HG03103 (cell line): ENCODE measurements around the gene PIGC.

Experiments
- ATAC-seq: cut with Tn5 transposase; IDR thresholded peaks from one replicate; pipeline ENCODE4 v1.9.1; 2021; ENCODE audit warnings: low read depth; ENCODE audit not compliant: unreplicated experiment

The PIGC gene

DNA sequence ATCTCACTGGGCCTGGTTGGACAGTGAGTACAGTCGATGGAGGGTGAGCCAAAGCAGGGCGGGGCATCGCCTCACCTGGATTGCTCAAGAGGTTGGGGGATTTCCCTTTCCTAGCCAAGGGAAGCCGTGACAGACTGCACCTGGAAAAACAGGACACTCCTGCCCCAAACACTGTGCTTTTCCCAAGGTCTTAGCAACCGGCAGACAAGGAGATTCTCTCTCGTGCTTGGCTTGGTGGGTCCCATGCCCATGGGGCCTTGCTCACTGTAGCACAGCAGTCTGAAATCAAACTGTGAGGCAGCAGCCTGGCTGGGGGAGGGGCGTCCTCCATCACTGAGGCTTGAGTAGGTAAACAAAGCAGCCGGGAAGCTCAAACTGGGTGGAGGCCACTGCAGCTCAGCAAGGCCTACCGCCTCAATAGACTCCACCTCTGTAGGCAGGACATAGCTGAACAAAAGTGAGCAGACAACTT lies 12.1 kb downstream of the PIGC start:
- ATAC-seq, result no peak

GRCh38 chr1:172431204-172431603 lies 12.7 kb downstream of the PIGC start:
- ATAC-seq, result no peak

DNA sequence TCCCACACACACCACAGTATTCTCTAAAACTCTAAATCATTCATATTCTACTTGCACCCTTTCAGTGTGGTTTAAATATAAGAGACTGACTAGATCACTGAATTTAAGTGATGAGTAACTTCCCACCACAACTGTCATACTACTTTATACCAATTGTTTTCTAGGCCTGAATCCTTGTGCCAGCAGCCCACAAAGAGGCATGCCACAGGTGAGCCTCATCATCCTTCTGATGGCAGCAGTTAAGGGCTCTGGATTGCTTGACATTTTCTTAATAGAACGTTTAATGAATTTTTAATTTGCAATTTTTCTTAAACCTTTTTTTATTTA lies 13.8 kb downstream of the PIGC start:
- ATAC-seq, result no peak

GRCh38 chr1:172429331-172430127 lies 14.3 kb downstream of the PIGC start:
- ATAC-seq, result no peak

GRCh38 chr1:172427191-172427590 lies 16.7 kb downstream of the PIGC start:
- no peak for ATAC-seq

- no peak for ATAC-seq
Measured at GRCh38 chr1:172425339-172425738, 18.5 kb downstream of the PIGC start.

GRCh38 chr1:172423336-172423735 lies 20.5 kb downstream of the PIGC start:
- no peak for ATAC-seq

- no peak for ATAC-seq
Measured at GRCh38 chr1:172421974-172422604, 21.8 kb downstream of the PIGC start.

- no peak for ATAC-seq
Measured at GRCh38 chr1:172420385-172420784, 23.5 kb downstream of the PIGC start, which contains the start of gene C1orf105. Gene C1orf105, plus strand, starts transcription at chr1:172420685. Its CDS starts 201 bp downstream, at chr1:172420886.

- ATAC-seq, result no peak
Measured at GRCh38 chr1:172417557-172417956, 26.3 kb downstream of the PIGC start.

GRCh38 chr1:172416496-172417035 lies 27.3 kb downstream of the PIGC start:
- no peak for ATAC-seq

DNA sequence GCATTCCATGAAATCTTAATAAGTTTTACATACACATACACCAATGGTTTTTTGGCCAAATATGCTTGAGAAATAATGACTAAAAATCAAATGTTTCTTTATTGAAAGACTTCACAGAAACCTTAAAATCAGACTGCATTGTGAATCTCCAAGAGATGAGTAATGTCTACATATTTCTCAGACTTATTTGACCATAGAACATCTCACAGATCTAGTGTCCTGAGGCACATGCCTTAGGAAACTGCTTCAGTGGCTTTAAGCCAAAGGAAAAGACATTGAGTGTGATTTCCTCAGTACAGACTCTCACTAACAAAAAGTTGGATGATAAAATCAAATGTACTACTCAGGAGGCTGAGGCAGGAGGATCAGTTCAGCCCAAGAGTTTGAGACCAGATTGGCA lies 29.5 kb downstream of the PIGC start:
- no peak for ATAC-seq

GRCh38 chr1:172411791-172412338 lies 32.0 kb downstream of the PIGC start:
- ATAC-seq, result no peak

DNA sequence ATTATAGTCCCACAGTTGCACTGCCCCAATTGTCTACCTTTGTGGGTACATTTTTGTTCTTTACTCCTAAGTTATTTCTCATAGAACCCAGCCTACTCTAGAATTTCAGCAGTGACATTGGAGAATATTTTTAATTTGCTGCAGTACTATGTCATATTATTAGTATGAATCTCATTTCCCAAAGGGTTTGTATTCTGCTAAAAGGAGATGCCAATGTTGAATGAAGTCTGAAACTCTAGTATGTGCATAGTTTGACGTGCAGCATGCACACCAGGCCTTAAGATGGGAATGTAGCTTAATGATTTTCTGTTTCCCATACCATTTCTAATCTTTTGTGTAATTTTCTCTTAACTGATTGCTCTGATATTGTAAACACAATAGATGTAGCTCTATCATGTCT lies 33.8 kb downstream of the PIGC start:
- no peak for ATAC-seq

GRCh38 chr1:172408958-172409357 lies 34.9 kb downstream of the PIGC start:
- no peak for ATAC-seq

GRCh38 chr1:172406968-172407367 lies 36.9 kb downstream of the PIGC start:
- no peak for ATAC-seq

DNA sequence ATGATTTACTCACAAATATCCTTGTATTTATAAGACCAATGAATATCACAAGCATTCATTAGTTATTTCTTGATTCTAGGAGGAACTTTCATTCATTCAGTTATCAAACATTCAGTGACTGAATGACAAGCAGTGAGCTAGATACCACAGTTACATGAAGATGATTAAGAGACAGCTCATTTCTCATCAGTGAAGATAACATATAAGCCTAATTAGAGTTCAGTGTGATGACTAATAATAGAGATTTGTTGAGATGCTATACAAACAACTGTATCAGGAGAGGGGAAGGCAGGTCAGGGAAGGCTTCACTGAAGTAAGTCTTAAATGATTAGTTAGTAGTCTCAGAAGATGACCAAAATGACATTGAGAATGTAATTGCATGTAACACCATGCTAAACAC lies 38.0 kb downstream of the PIGC start:
- ATAC-seq, result no peak

GRCh38 chr1:172404121-172404520 lies 39.7 kb downstream of the PIGC start:
- ATAC-seq, result no peak

DNA sequence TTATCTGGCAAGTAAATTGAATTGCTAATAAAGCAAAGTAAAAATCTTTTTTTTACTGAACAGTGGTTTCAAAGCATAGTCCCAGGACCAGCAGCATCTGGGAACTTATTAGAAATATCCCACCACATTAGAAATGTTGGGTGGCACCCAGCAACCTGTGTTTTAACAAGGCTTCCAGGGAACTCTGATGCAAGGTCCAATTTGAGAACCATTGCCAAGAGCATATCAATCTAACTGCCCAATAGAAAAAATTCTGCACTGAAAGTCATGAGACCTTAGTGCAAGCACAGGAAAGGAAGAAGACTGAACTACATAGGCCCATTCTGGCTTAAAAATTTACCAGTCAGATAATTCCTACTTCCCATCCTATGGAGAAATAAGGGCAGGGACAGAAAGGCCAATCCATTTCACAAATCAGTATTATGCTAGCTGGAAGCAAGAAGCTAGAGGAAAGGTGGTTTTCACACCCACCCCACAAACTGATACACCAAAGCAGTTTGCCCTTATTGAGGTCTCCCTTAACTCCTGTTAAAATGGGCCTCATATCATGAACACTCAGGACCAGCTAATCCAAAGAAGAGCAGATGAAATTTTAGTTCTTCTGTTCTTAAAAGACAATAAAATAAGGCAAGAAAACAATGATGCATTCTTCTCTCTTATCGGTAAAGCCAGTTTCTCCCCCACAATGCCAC lies 40.8 kb downstream of the PIGC start:
- no peak for ATAC-seq

- no peak for ATAC-seq
Measured at GRCh38 chr1:172401892-172402291, 42.0 kb downstream of the PIGC start.

DNA sequence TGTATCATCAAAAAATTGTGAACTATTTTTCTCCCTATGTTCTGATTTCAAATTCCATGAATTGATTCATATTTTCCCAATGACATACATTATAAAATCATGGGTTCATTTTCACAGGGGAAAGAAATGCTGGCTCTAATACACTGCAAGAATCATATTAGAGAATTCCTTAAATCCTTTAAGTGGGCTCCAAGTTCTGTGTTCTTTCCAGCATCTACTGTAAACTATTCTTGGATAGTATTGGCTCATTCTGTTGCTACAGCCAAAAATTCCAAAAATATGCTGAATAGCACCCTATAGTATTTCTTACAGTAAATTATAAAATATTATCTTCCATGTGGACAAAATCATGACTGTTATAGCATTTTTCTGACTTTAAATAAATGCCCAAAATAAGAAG lies 42.4 kb downstream of the PIGC start:
- no peak for ATAC-seq
